HAP-1 (cell line): Measurements from ENCODE around the gene PLEKHM3.
"Not testable (repeated sequence)": the region's sequence is repeated elsewhere in the genome, so short reads cannot be mapped to it uniquely, and the experiment has no call there.

ENCODE experiments used
- DNase-seq, 2 experiments: peaks; one replicate each; pipeline ENCODE4 v3.0.0-alpha.2; 2016 to 2020; ENCODE audit warnings: low spot score in 2 of 2
- H3K27me3 ChIP-seq: fragments of 250-450 bp; sonication (Bioruptor Pico); 2 replicates; pipeline ENCODE4 v1.5.1; 2020; ENCODE audit warnings: low read depth, mild to moderate bottlenecking, moderate library complexity
- H3K36me3 ChIP-seq: fragments of 250-450 bp; sonication (Bioruptor Pico); replicated peaks from 2 replicates; pipeline ENCODE4 v1.5.1; 2020; ENCODE audit warnings: mild to moderate bottlenecking
- H3K4me1 ChIP-seq: fragments of 250-450 bp; sonication (Bioruptor Pico); 2 replicates; pipeline ENCODE4 v1.5.1; 2020; ENCODE audit warnings: mild to moderate bottlenecking
- H3K4me3 ChIP-seq: fragments of 250-450 bp; sonication (Bioruptor Pico); 2 replicates; pipeline ENCODE4 v1.5.1; 2020; ENCODE audit warnings: mild to moderate bottlenecking, moderate library complexity
- H3K9me3 ChIP-seq: fragments of 250-450 bp; sonication (Bioruptor Pico); 2 replicates; pipeline ENCODE4 v1.5.1; 2020; ENCODE audit warnings: mild to moderate bottlenecking, moderate library complexity
- in situ Hi-C: fragments of 300-500 bp; cut with MboI; formaldehyde crosslinking; loops from 3 replicates; pipeline ENCODE4 v1.14.3; 2020; ENCODE audit warnings: low sequenced_read_pairs, inconsistent platforms, mixed read lengths

The PLEKHM3 gene

DNA sequence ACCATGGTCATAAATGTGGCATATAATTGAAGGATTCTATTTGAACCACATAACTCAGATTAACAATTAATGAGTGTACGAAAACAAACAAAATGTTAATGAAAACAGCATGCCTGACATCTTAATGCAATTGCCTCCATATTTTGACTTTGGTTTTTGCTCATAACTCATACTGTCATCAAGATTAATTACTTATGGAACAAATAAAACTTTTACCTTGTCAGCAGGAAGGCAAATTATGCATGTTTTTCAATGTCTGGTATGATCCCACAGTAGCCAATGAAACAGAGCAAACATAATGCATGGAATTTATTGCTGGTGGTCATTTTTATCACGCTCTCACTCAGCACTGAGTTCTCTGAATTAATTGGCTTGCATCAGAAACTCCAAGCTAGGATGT, 5.1 kb downstream of the PLEKHM3 start:
- DNase-seq, result no peak
- Histone ChIP-seq H3K4me3 (no peak overlapping the region), H3K4me1 (peaks cover 5% of the 10 kb centered on the region), H3K36me3 (no peaks in the 10 kb centered on the region), H3K9me3 (no peaks in the 10 kb centered on the region), H3K27me3 (no peaks in the 10 kb centered on the region)
- in situ Hi-C loops, result no loop called here

DNA sequence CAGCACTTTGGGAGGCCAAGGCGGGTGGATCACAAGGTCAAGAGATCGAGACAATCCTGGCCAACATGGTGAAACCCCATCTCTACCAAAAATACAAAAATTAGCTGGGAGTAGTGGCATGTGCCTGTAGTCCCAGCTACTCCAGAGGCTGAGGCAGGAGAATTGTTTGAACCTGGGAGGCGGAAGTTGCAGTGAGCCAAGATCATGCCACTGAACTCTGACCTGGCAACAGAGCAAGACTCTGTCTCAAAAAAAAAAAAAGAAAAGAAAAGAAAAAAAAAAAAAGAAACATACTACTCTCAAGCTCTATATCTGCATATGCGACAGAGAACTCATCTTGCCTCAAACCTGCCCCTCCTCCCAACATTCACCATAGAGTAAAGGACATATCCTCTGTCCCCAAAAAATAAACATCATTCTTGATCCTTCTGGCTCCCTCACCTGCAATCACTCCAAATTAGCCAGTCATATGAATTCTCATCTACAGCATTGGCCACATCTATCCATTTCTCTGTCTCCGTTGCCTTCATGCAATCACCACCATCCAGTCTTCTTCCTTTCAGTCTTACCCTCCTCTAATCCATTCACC, 7.1 kb downstream of the PLEKHM3 start:
- H3K9me3 ChIP-seq, H3K36me3 ChIP-seq, in situ Hi-C loops, H3K27me3 ChIP-seq, DNase-seq, H3K4me3 ChIP-seq: not testable (repeated sequence)
- peaks cover 15% of the 10 kb centered on the region for H3K4me1 ChIP-seq

DNA sequence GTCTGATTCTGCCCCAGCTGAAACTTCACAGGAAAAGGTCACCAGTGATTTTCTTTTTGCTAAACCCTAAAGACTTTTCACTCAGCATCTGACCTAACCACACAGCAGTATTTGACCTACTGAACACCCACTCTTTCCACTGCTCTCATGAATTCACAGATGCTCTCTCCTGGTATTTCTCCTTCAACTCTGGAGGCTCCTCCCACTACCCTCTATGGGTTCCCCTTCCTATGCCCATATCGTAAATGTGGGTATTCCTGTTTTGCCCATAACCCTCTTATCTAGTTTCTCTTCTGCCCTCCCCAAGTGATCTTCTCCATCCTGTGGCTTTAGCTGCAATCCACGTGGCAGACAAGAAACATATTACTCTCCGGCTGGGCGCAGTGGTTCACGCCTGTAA, 7.6 kb downstream of the PLEKHM3 start:
- in situ Hi-C loops, result no loop called here
- peaks cover 15% of the 10 kb centered on the region for H3K4me1 ChIP-seq
- DNase-seq, result no peak
- H3K36me3 ChIP-seq, result no peaks in the 10 kb centered on the region
- H3K4me3 ChIP-seq, result no peak overlapping the region
- no peaks in the 10 kb centered on the region for H3K27me3 ChIP-seq
- H3K9me3 ChIP-seq, result no peaks in the 10 kb centered on the region

DNA sequence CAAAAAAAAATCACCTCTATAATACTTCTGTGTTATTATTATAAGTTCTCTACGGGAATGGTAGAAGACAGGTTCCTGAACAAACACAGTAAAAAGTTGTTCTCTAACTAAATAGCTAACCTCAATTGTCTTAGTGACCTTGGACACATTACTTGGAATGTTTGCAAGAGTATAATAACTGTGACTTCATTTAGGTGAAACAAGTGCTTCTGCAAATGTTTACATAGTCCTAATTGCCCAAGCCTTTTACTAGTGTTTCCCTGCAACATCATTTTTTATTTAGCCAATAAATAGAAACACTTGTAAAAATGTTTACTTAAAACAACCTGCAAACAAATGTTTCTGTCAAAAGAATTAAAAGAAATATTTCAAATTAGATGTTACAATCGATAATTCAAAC, 9.9 kb downstream of the PLEKHM3 start:
- H3K27me3 ChIP-seq, result no peaks in the 10 kb centered on the region

DNA sequence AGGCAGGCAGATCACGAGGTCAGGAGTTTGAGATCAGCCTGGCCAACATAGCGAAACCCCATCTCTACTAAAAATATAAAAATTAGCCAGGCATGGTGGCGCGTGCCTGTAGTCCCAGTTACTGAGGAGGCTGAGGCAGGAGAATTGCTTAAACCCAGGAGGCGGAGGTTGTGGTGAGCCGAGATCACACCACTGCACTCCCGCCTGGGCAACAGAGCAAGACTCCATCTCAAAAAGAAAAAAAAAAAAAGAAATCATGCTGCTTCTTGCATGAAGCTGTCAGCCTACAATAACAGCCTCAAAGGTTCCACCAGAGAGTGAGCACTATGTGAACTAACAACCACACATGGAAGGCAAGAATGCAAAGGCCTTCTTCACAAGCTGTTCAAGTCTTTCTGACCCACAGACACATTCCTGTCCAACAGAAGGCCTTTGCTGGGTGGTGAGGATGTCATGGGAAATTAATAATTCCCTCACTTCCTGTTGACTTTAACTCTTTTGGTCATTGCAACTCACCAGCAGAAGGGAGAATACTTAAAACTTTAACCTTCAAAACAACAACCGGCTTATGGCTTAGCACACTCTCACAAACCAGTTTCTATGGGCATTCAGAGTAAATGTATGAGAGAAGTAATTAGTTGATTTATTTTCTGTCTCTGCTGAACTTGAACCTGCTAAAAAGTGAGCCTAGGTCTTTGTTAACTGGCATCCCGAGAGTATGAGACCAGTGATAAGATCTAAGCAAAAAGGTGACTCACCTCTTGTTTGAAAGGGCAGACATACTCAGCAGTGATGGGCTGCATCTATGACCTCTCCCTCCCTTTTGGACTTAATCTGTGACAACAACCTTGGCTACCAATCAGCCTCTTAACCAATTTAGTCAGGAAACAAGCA, 11.8 kb downstream of the PLEKHM3 start:
- no peaks in the 10 kb centered on the region for H3K36me3 ChIP-seq
- no peaks in the 10 kb centered on the region; the same call in 1 of the 2 replicates for H3K9me3 ChIP-seq
- no peaks in the 10 kb centered on the region for H3K27me3 ChIP-seq
- H3K4me1 ChIP-seq, result peaks cover 15% of the 10 kb centered on the region
- in situ Hi-C loops, result no loop called here
- DNase-seq, result no peak
- no peak overlapping the region for H3K4me3 ChIP-seq

More for the DNA sequence above, 9.9 kb downstream of the PLEKHM3 start:
- DNase-seq, result no peak
- H3K4me1 ChIP-seq, result peaks cover 15% of the 10 kb centered on the region
- in situ Hi-C loops, result no loop called here
- H3K36me3 ChIP-seq, result no peaks in the 10 kb centered on the region
- no peaks in the 10 kb centered on the region for H3K9me3 ChIP-seq
- no peak overlapping the region for H3K4me3 ChIP-seq

DNA sequence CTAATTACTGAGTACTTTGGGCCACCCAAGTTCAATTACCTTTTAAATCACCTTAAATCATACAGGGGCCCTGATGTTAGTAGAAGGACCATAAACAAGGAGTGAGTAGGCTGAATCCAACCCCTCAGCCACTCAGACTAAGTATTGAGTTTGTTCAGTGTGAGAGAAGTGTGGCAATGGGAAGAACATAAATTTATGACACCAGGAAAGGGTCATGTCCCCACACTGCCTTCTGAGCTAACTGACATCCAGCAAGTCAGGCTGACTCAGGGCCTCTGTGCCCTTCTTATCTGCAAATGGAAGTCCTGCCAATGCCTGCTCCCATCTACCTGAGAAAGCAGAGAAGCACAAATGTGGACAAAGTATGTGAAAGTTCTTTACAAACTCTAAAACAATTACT, 12.9 kb downstream of the PLEKHM3 start:
- H3K4me1 ChIP-seq, result peaks cover 15% of the 10 kb centered on the region
- H3K27me3 ChIP-seq, result no peaks in the 10 kb centered on the region
- H3K9me3 ChIP-seq, result no peaks in the 10 kb centered on the region; the same call in 1 of the 2 replicates
- no peak for DNase-seq
- in situ Hi-C loops, result no loop called here
- H3K36me3 ChIP-seq, result no peaks in the 10 kb centered on the region
- H3K4me3 ChIP-seq, result no peak overlapping the region

DNA sequence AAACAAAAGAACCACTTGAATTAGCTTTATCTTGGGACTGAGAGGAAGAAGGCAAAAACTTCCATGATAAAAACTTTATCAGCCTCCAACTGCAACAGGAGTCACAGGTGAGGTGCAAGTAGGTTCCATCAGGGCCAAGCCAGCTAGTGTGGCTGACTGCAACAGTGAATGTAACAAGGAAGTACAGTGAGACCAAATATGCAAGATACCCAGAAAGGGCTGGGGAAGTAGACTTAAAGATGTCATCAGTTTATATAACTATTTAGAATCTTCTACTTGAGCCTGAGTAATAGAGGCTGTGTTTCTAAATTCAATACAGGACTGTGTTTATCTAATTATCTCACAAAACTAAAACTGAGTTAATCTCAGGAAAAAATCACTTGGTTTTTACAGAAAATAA, 14.8 kb downstream of the PLEKHM3 start:
- no peak for DNase-seq
- no peaks in the 10 kb centered on the region; the same call in 1 of the 2 replicates for H3K9me3 ChIP-seq
- no peaks in the 10 kb centered on the region for H3K27me3 ChIP-seq
- no peak overlapping the region for H3K4me3 ChIP-seq
- in situ Hi-C loops, result no loop called here
- peaks cover 13% of the 10 kb centered on the region for H3K4me1 ChIP-seq
- no peaks in the 10 kb centered on the region for H3K36me3 ChIP-seq

DNA sequence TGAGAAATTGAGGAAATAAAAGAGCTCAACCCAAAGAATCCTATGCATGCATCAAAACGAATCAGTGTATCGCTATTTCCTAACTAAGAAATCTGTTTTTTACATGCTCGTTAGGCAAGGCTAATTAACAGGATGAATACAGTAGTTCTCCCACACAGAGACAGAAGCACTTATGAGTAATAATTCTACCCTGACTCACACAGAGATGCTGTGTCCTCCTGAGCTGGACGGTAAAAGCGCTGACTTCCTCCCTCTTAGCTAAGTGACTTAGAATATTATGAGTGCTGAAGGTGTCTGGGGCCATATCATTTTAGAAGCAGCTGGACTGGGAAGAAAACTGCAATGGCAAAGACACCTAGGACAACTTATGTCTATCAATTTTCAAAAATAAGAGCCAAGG, 18.5 kb downstream of the PLEKHM3 start:
- H3K4me3 ChIP-seq, result no peak overlapping the region
- no peaks in the 10 kb centered on the region for H3K27me3 ChIP-seq
- H3K36me3 ChIP-seq, result no peaks in the 10 kb centered on the region
- no peak for DNase-seq
- in situ Hi-C loops, result no loop called here
- no peaks in the 10 kb centered on the region; the same call in 1 of the 2 replicates for H3K9me3 ChIP-seq
- H3K4me1 ChIP-seq, result no peaks in the 10 kb centered on the region

DNA sequence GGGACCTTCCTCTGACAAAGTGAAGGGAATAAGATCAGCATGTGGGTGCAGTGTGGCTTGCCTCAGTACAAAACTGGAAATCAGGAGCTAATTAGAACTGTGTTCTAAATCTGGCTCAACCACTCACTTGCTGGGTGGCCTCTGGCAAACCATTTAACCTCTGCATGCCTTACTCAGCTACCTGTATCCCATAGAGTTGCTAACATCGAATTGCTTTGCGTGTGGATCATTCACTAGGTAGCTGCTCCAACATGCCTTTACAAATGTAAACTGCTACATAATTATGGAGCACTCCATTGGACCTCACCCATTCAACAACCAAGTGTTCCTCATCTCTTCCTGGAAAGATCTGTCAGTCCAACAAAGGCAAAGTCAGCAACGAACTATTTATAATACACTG, 19.0 kb downstream of the PLEKHM3 start:
- no peak for DNase-seq
- in situ Hi-C loops, result no loop called here
- no peaks in the 10 kb centered on the region; the same call in 1 of the 2 replicates for H3K9me3 ChIP-seq
- H3K27me3 ChIP-seq, result no peaks in the 10 kb centered on the region
- no peaks in the 10 kb centered on the region for H3K36me3 ChIP-seq
- H3K4me1 ChIP-seq, result no peaks in the 10 kb centered on the region
- H3K4me3 ChIP-seq, result no peak overlapping the region

DNA sequence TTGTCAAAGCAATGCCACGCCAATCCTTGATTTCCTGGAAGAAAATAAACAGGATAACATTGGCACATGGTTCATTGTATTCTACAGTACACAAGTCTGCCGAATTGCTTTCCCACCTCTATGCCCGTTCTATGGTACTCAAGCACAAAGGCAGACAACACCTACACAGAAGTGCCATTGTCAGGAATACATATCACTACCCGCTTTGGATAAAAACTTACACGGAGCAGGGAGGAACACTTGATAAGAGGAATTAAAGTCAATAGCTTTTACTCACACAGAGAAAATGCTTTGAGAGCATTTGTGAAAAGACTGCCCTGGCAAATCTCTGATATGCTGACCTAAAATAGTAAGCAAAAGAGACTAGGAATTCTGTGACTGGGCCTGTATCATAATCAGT, 23.4 kb downstream of the PLEKHM3 start:
- no peak overlapping the region for H3K4me3 ChIP-seq
- no peak for DNase-seq
- H3K27me3 ChIP-seq, result no peaks in the 10 kb centered on the region
- H3K9me3 ChIP-seq, result no peaks in the 10 kb centered on the region
- no peaks in the 10 kb centered on the region for H3K36me3 ChIP-seq
- in situ Hi-C loops, result no loop called here
- no peaks in the 10 kb centered on the region for H3K4me1 ChIP-seq

DNA sequence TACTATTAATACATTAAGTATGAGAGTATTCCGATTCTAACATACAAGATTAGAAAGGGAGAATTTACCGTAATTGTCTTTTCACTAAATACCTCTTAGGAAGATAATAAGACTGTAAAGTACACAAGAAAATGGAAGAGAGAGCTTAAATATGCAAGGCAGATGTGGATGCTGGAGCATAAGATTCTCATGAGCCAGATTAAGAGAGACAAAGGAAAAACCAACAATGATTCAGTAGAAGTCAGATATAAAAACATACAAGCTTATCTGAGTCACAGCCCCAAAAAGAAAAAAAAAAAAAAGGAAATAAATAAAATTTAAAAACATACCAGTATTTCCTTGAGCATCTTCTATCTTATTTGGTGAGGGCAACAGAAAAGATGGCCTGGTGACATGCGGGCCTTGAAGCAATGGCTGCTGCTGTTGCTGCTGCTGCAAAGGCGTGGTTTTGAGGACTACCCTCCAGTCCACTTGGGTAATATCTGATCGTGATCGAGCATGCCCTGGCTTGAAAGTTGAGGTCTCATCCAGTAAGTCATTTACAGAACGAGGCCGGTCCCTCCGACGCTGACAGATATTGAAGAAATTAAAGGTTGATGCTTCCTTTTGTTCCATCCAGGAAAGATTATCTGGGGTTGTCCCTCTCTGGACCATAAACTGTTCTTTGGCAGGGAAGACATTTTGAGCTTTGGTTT, 24.5 kb downstream of the PLEKHM3 start:
- in situ Hi-C loops, result no loop called here

DNA sequence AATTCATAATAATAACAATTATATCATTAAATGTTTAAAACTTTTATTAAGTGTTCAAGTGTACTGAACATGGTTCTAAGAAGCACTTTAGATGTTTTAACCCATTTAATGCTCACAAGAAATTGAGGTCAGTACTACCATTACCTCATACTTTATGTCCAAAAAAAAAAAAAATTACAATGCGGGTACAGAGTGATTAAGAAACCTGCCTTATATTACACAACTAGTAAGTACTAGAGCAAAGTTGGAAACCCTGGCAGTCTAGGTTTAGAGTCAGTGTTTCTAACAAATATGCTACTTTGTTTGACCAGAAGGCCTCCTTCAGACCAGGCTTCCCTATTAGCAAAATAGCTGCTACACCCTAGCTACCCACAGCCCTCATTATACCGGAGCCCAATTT, 28.5 kb downstream of the PLEKHM3 start:
- no peaks in the 10 kb centered on the region for H3K27me3 ChIP-seq
- in situ Hi-C loops, result no loop called here
- no peak overlapping the region for H3K4me3 ChIP-seq
- no peaks in the 10 kb centered on the region for H3K36me3 ChIP-seq
- DNase-seq, result no peak
- H3K9me3 ChIP-seq, result no peaks in the 10 kb centered on the region
- H3K4me1 ChIP-seq, result no peaks in the 10 kb centered on the region

More for the DNA sequence above, 24.5 kb downstream of the PLEKHM3 start:
- no peaks in the 10 kb centered on the region for H3K27me3 ChIP-seq
- no peaks in the 10 kb centered on the region for H3K36me3 ChIP-seq
- H3K4me1 ChIP-seq, result no peaks in the 10 kb centered on the region
- DNase-seq, result no peak
- H3K9me3 ChIP-seq, result no peaks in the 10 kb centered on the region
- H3K4me3 ChIP-seq, result no peak overlapping the region

DNA sequence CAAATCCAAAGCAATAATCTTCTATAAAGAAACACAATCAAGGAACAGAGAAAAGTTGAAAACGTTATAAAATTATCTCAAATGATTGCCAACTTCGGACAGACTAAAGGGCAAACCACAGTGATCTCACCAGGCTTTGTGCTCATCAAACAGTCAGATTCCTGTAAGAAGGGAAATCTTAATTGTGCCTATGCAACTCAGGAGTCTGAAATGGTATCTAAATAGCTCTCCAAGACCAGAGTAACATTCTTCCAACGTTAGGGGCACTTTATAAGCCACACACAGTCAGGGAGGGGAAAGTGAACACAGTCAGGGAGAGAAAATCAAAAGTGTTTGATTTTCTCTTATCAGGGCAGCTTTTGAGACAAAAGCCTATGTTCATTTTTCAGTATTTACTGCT, 29.4 kb downstream of the PLEKHM3 start:
- in situ Hi-C loops, result no loop called here
- Histone ChIP-seq H3K36me3 (no peaks in the 10 kb centered on the region), H3K4me1 (no peaks in the 10 kb centered on the region), H3K27me3 (no peaks in the 10 kb centered on the region), H3K9me3 (no peaks in the 10 kb centered on the region), H3K4me3 (no peak overlapping the region)
- DNase-seq, result no peak
